Ovary (tissue), 9 donors: ENCODE measurements around the gene NOTO. TPM values are rescaled to one million over a fixed set of nuclear protein-coding genes. Genes with fewer than 3 reads are reported as not detected.
A peak's percentile ranks its signal among the peaks of the same experiment; 100 is the strongest.

Source experiments
- DNase-seq, 5 donors: peaks; one replicate each; pipeline ENCODE4 v3.0.0-alpha.2; 2019 to 2020
- H3K27ac ChIP-seq, 2 donors: fragments of 200-600 bp; one replicate each; pipeline versions ENCODE4 v1.5.1 to v1.8.0; 2019 to 2022
- H3K27me3 ChIP-seq: fragments of 200-600 bp; one replicate; pipeline ENCODE4 v1.8.0; 2022
- H3K36me3 ChIP-seq: fragments of 200-600 bp; sonication (generic); one replicate; pipeline ENCODE4 v1.5.1; 2019
- H3K4me1 ChIP-seq: one replicate; pipeline ENCODE4 v1.8.1; 2013; ENCODE audit warnings: mild to moderate bottlenecking, moderate library complexity; ENCODE audit not compliant: insufficient read depth
- H3K4me3 ChIP-seq: fragments of 200-600 bp; sonication (generic); one replicate; pipeline ENCODE4 v1.5.1; 2017
- H3K9me3 ChIP-seq, 2 donors: fragments of 200-600 bp in 1 of 2; sonication (generic) in 1 of 2; one replicate each; pipeline versions ENCODE4 v1.5.1 to v1.8.1; 2013 to 2019; ENCODE audit warnings: mild to moderate bottlenecking in 1 of 2, moderate library complexity in 1 of 2
- EP300 ChIP-seq: sonication (generic); formaldehyde crosslinking; IDR thresholded peaks from one replicate; pipeline ENCODE4 v1.6.1; 2017; ENCODE audit warnings: antibody characterized with exemption
- POLR2A ChIP-seq: fragments of 450-650 bp; IDR thresholded peaks from one replicate; pipeline ENCODE4 v1.6.1; 2017; ENCODE audit warnings: antibody characterized with exemption, mild to moderate bottlenecking, moderate library complexity
- WGBS, 3 donors: extraction: QIAGEN DNeasy Blood & Tissue Kit in 1 of 3; methylation state at CpG; one replicate each; pipeline versions ENCODE4 v1.1.5 to v1.1.7; 2013 to 2017; 5-methylcytosine and 5-hydroxymethylcytosine counted together
- intact Hi-C, 4 donors: fragments of 100-400 bp; cut with DNase I; formaldehyde crosslinking; loops; one replicate each; pipeline versions ENCODE4 v1.11.0 to v1.15.1; 2022 to 2023
- polyA plus RNA-seq, 2 donors: library from polyadenylated mRNA; stranded (reverse); fragments of 200-250 nt in 1 of 2; fragments of 350-450 nt in 1 of 2; fragmentation: Illumina TruSeq in 1 of 2; extraction: RNeasy Lipid Tissue Mini Kit (QIAGEN cat#74804) in 1 of 2; gene quantifications; one replicate each; pipeline ENCODE4 v1.2.3, GENCODE V29; 2013 to 2014
- total RNA-seq, 7 donors: library from RNA; depleted of rRNA in 2 of 7; stranded (reverse); fragments of >200 nt in 2 of 7; fragmentation: NEBNext Ultra II Directional in 3 of 7; extraction: Animal tissue kit (Norgen Biotek cat#: 25700) in 3 of 7; gene quantifications; one replicate each; pipeline versions ENCODE4 v1.1.0 to v1.2.4, GENCODE V29; 2016 to 2023
- TF ChIP-seq, protein P1 (sequence below), 3 donors: fragments of 450-650 bp in 2 of 3; fragments of 200-600 bp in 1 of 3; IDR thresholded peaks; one replicate each; pipeline versions ENCODE4 v1.5.1 to v1.8.0; 2016 to 2022; ENCODE audit warnings: antibody characterized with exemption in 3 of 3, mild to moderate bottlenecking in 1 of 3
- donor health status: DM: no; HTN: no; CAD: no; lungs with moderate emphysema.
- donor health status: DM: no; HTN: no; CAD: no.
- donor health status: Bipolar disorder and iron deficiency.
- donor health status: DM: yes; HTN: yes; CAD: no.
- donor health status: DM: no; HTN: no; CAD: no.
- donor health status: DM: yes; HTN: yes; CAD: no.

NOTO gene
- total and polyA plus RNA-seq, 9 donors: not detected

DNA sequence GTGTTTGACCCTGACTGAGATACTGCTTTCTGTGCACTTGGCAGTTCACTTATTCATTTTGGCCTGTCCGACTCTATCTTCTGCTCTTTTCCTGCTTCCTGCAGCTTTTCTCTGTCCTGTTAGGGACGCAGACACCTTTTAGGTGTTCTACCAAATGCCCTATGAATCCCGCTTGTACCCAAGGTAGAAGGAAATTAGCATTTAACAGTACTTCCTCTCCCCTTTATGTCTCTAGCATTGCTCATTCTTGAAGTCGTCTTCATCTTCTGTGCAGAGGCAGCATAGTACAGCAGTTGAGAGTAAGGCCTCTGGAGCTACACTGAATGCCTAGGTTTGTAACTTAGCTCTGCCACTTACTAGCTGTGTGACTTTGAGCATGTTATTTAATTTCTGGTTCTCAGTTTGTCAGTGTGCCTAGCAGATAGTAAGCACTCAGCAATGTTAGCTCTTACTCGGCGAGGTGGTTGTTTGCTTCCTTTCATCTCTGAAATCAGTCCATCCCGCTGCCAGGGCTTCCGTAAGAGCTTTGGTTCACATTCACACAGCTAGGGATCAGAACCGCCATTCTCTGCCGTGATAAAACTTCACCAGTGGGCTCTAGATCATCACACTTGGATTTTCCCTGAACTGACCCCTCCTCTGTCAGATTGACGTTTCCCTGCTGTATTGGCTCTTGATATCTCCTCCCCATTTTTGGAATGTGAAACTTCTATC is 33.1 kb downstream of the NOTO start:
- intact Hi-C loops: no loop called here
- no peaks in the 10 kb centered on the region for H3K36me3 ChIP-seq
- no peaks in the 10 kb centered on the region for H3K9me3 ChIP-seq
- 37 to 51% (median 38%) methylated on average over 11 of the region's 11 CpGs for WGBS, 3 donors
- no peak overlapping the region for H3K27ac ChIP-seq
- no peaks in the 10 kb centered on the region for H3K27me3 ChIP-seq
- H3K4me1 ChIP-seq: peaks cover 18% of the 10 kb centered on the region
- TF ChIP-seq, protein P1, sequence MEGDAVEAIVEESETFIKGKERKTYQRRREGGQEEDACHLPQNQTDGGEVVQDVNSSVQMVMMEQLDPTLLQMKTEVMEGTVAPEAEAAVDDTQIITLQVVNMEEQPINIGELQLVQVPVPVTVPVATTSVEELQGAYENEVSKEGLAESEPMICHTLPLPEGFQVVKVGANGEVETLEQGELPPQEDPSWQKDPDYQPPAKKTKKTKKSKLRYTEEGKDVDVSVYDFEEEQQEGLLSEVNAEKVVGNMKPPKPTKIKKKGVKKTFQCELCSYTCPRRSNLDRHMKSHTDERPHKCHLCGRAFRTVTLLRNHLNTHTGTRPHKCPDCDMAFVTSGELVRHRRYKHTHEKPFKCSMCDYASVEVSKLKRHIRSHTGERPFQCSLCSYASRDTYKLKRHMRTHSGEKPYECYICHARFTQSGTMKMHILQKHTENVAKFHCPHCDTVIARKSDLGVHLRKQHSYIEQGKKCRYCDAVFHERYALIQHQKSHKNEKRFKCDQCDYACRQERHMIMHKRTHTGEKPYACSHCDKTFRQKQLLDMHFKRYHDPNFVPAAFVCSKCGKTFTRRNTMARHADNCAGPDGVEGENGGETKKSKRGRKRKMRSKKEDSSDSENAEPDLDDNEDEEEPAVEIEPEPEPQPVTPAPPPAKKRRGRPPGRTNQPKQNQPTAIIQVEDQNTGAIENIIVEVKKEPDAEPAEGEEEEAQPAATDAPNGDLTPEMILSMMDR (IDR thresholded peaks at IDR 0.05): no peak
- TF ChIP-seq EP300 (no peak), POLR2A (no peak)
- peak overlapping the region; percentile 88 for H3K4me3 ChIP-seq
- no peak for DNase-seq

DNA sequence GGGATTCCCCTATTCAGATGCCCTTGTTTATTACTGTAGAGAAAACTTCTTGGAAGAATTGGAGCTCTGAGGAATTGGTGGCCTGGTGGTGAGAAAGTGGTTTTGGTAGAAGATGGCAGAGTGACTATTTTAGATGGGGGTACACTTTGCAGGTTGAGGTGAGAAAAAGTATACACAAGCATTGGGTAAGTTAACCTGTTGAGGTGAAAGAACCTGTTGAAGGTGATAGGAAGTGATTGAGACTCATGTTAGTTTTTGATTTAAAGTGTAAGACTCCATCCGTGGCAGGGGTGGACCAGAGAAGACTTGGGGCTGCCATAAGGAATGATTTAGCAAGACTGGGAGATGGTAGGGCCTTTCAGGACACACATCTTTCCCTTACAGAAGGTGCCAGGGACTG is 34.8 kb downstream of the NOTO start:
- Histone ChIP-seq H3K36me3 (no peaks in the 10 kb centered on the region), H3K27ac (no peak overlapping the region), H3K4me1 (peaks cover 18% of the 10 kb centered on the region), H3K4me3 (no peak overlapping the region), H3K9me3 (no peaks in the 10 kb centered on the region), H3K27me3 (no peaks in the 10 kb centered on the region)
- WGBS, 3 donors: 35 to 60% (median 47%) methylated on average over 1 of the region's 1 CpG
- intact Hi-C loops: no loop called here
- no peak for DNase-seq
- TF ChIP-seq POLR2A: no peak
- TF ChIP-seq, protein P1 (IDR thresholded peaks at IDR 0.05): no peak
- no peak for TF ChIP-seq EP300

DNA sequence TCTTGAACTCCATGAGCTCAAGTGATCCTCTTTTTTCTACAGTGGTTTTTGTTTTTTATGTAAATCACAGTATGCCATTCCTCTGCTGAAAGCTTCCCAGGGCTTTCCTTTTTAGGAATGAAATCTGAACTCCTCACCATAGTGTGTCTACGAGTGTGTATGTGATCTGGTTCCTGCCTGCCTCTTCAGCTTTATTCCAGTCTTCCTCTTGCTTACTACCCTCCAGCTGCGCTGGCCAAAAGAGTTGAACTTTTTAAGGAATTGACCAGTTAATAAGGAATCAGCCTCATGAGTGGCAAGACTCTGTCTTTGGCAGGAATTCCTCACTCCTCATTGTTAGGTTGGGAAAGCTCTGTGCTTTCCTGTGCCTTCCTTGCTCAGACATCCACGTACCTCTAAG is 35.8 kb downstream of the NOTO start:
- DNase-seq: no peak
- Histone ChIP-seq H3K4me3 (no peak overlapping the region), H3K9me3 (no peaks in the 10 kb centered on the region), H3K4me1 (peaks cover 14% of the 10 kb centered on the region), H3K27ac (no peak overlapping the region), H3K36me3 (no peaks in the 10 kb centered on the region), H3K27me3 (no peaks in the 10 kb centered on the region)
- TF ChIP-seq POLR2A: no peak
- TF ChIP-seq, protein P1 (IDR thresholded peaks at IDR 0.05): no peak
- TF ChIP-seq EP300: no peak
- intact Hi-C loops: no loop called here
- WGBS, 3 donors: 58 to 64% (median 62%) methylated on average over 3 of the region's 3 CpGs

DNA sequence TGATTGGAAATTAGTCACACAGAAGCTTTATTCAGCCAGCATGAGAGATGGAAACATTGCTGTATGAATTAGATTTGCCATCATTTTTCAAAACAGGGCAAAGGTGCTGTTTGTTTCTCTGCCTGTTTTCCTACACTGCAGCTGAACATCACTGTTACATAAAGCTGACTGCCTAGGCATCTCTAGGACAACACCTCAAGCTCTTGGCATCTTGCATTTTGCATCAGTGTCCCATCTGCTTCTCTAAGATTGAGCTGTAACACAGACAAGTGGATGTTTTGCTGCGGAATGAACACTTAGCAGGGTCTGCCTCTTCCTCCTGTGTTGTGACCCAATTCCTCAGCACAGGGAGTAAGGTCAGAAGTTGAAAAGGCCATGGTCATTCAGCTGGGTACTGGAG is 36.6 kb downstream of the NOTO start:
- no peak overlapping the region for H3K27ac ChIP-seq
- intact Hi-C loops: no loop called here
- DNase-seq: no peak
- peaks cover 14% of the 10 kb centered on the region for H3K4me1 ChIP-seq
- no peaks in the 10 kb centered on the region for H3K36me3 ChIP-seq
- no peak overlapping the region for H3K4me3 ChIP-seq
- H3K27me3 ChIP-seq: no peaks in the 10 kb centered on the region
- TF ChIP-seq, protein P1 (IDR thresholded peaks at IDR 0.05): no peak
- TF ChIP-seq POLR2A (no peak), EP300 (no peak)
- H3K9me3 ChIP-seq: no peaks in the 10 kb centered on the region
- 50 to 53% (median 52%) methylated on average over 1 of the region's 1 CpG for whole genome bisulfite sequencing, 3 donors
